ENCODE results near the gene RANGAP1. TPM values are rescaled to one million over a fixed set of nuclear protein-coding genes. Genes with fewer than 3 reads are reported as not detected.
A peak's percentile ranks its signal among the peaks of the same experiment; 100 is the strongest.

RANGAP1 gene
- total RNA-seq, 2 donors from 2014 or later: 137 to 142 TPM

DNA sequence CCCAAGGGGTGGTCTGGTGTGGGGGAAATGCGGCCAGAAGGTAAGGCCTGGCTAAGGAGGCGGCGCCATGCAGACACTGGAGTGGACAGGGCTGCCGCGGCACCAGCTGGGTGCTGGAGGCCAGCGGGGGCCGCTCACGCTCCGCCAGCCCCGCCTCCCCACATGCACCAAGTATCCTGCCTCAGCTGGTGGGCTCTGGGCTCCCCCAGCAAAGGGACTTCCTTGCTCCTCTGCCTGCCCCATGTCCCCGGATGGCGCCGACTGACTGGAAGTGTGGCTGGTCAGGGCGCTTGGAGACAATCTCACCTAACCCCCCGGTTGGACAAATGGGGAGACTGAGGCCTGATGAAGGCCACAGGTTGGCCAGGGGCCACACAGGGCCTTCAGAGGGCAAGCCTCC, 37.7 kb downstream of the RANGAP1 start:
- ATAC-seq (no peak), DNase-seq (ENCODE audit: low spot score in 2 of 2) (no peak)
- Mint-ChIP-seq H3K36me3 (peaks cover 0 to 10% of the 10 kb centered on the region in 2 donors), H3K27ac (no peak overlapping the region), H3K9me3 (no peaks in the 10 kb centered on the region)

DNA sequence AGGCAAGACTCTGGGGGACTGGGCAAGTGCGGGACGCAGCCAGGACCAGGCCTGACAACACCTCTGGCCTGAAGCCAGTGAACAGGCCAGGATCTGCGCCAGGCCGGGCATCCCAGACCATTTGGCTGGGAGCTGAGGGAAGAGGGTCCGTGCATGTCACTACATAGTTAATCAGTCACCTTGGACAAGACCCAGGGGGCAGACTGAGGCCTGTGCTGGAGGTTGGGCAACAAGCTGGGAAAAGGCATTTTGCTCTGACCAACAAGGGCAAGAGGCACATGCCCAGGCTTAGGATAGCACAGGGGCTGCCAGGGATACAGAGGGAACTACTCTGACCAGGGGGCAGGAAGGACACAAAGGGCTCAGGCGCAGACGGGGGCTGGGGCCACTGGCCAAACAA, 38.3 kb downstream of the RANGAP1 start:
- ATAC-seq: no peak
- no peaks in the 10 kb centered on the region for H3K9me3 Mint-ChIP-seq

GRCh38 chr22:41245917-41246499, 40.0 kb downstream of the RANGAP1 start:
- DNase-seq (ENCODE audit: low spot score in 2 of 2): no peak
- ATAC-seq: peak in 1 of 2 donors; percentile 12
- peaks cover 0 to 8% of the 10 kb centered on the region in 2 donors for H3K36me3 Mint-ChIP-seq
- H3K27ac Mint-ChIP-seq: no peak overlapping the region
- no peaks in the 10 kb centered on the region for H3K9me3 Mint-ChIP-seq

More for the DNA sequence above, 38.3 kb downstream of the RANGAP1 start:
- DNase-seq (ENCODE audit: low spot score in 2 of 2): no peak
- Mint-ChIP-seq H3K36me3 (peaks cover 0 to 10% of the 10 kb centered on the region in 2 donors), H3K27ac (peak overlapping the region; percentile 59 to 77)

GRCh38 chr22:41243361-41243760, 42.6 kb downstream of the RANGAP1 start:
- H3K36me3 Mint-ChIP-seq: no peaks in the 10 kb centered on the region
- ATAC-seq (no peak), DNase-seq (ENCODE audit: low spot score in 2 of 2) (no peak)
- H3K27ac Mint-ChIP-seq: peak overlapping the region in 1 of 2 donors; percentile 26
- no peaks in the 10 kb centered on the region for H3K9me3 Mint-ChIP-seq

DNA sequence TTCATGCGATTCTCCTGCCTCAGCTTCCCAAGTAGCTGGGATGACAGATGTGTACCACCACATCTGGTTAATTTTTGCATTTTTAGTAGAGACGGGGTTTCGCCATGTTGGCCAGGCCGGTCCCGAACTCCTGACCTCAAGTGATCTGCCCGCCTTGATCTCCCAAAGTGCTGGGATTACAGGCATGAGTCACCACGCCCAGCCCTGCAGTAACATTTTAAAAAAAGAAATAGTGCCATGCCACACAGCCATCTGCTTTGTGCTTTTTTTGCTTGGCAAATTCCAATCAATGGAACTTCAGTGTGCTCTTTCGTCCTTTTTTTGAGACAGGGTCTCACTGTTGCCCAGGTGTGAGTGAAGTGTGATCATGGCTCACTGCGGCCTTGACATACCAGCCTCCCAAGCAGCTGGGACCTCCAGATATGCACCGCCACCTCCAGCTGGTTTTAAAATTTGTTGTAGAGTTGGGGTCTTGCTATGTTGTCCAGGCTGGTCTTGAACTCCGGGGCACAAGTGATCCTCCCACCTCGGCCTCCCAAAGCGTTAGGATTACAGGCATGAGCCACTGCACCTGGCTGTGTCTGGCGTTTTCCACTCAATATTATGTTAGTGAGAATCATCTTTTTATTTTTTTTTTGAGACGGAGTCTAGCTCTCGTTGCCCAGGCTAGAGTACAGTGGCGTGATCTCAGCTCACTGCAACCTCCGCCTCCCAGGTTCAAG, 43.4 kb downstream of the RANGAP1 start:
- ATAC-seq (no peak), DNase-seq (ENCODE audit: low spot score in 2 of 2) (no peak)
- Mint-ChIP-seq H3K9me3 (no peaks in the 10 kb centered on the region), H3K27ac (no peak overlapping the region), H3K36me3 (no peaks in the 10 kb centered on the region)

GRCh38 chr22:41241133-41241676, 44.8 kb downstream of the RANGAP1 start:
- Mint-ChIP-seq H3K27ac (no peak overlapping the region), H3K9me3 (no peaks in the 10 kb centered on the region), H3K36me3 (no peaks in the 10 kb centered on the region)
- DNase-seq (ENCODE audit: low spot score in 2 of 2) (no peak), ATAC-seq (no peak)

DNA sequence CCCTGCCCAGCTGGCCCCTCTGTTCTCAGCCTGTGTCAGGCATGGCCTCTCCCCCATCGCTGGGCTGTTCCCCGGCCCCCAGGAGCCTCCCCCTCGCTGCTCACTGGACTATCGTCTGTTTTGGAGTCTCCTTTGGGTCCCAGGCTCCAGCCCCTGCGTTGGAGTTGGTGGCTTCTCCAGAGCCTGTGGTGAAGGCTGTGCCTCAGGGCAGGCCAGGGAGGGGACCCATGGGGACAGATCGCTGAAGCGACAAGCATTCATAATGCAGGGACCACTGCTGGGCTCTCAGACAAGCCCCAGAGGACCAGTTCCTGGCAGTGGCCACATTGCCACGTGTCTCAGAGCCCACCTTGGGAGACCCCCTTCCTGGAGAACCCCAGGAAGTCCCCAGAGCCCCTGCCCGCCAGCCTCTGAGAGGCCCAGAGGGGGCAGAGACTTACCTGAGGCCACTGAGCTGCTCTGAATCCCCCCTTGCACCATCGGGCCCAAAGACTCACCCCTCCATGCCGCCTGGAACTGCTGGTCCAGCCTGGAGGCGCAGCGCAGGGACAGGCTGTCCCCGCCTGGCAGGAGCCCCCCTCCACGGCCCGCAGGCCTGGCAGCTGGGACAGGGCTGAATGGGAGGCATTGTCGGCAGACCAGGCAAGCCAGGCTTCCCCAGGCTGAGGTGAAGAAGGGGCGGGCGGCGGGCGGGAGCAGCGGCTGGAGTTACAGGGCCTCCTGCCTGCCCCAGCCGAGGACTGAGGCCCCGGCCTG, 45.4 kb downstream of the RANGAP1 start, which contains the start of gene CHADL:
Gene CHADL (minus strand): TSS at position 555 of the 756 bp plus-strand sequence. CDS start 50 bp downstream, at position 505.
- DNase-seq (ENCODE audit: low spot score in 2 of 2) (no peak), ATAC-seq (no peak)
- Mint-ChIP-seq H3K9me3 (no peaks in the 10 kb centered on the region), H3K36me3 (no peaks in the 10 kb centered on the region), H3K27ac (no peak within 1 kb of the TSS)

DNA sequence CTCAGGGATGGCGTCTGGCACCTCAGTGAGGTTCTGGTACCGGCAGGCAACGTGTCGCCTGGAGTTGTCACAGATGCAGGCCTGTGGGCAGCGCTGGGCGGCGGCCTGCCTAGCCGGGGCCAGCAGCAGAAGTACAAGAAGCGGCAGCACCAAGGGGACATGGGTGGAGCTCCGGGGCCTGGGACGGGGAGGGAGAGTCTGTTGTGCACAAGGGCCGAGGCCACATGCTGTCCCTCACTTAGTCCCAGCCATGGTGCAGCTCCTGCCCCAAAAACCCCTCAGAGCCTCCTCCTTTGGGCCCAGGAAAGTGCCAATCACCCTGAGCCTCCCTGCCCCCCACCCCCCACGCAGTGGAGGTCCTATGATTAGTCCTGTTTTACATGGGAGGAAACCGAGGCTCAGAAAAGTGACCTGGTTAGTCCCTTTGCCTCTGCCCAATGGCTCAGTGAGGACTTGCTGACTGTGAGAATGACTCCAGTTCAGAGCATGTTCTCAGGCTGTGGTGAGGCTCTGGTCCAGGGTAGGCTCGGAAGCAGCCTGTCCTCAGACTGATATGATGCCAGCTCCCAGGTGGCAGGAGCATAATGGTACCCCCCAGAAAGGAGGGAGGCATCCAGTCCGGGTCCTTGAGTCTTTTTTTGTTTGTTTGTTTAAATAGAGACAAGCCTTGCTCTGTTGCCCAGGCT, 46.4 kb downstream of the RANGAP1 start:
- Mint-ChIP-seq H3K36me3 (no peaks in the 10 kb centered on the region), H3K27ac (peak overlapping the region in 1 of 2 donors; percentile 34), H3K9me3 (no peaks in the 10 kb centered on the region)
- no peak for ATAC-seq
- no peak for DNase-seq (ENCODE audit: low spot score in 2 of 2)

DNA sequence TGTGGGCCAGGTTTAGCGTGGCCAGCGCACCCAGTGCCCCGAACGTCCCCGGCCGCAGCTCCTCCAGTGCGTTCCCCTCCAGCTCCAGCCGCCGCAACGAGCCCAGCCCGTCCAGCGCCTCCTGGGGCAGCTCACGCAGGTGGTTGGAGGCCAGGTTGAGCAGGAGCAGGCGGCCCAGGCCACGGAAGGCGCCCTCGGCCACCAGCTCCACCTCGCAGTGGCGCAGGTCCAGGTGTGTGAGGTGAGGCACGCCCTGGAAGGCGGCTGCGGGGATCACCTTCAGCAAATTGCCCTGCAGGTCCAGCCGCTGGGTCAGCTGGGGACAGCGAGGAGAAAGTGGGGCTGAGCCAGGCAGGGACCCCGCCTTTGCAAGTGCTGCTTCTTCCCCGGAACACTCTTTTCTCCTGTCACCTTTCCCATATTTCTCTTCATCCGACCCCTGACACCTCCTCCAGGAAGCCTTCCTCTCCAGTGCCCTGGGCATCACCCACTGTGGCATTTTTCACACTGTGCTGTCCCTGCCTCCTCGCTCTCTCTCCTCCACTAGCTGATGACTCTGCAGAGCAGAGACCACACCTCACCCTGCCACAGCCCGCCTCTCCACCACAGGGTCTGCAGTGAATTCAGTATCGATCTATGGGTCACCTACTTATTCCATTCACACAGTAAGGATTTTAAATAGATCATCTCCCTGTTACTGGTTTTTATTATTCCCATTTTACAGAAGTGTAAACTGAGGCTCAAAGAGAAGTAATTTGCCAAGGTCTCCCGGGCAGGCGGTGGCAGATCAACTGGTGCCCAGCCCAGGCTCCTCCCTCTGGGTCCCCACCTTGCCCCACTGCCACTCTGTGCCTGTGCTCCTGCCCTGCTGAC, 47.2 kb downstream of the RANGAP1 start:
- H3K27ac Mint-ChIP-seq: peak overlapping the region; percentile 34 to 39
- ATAC-seq (no peak), DNase-seq (ENCODE audit: low spot score in 2 of 2) (no peak)
- no peaks in the 10 kb centered on the region for H3K9me3 Mint-ChIP-seq
- no peaks in the 10 kb centered on the region for H3K36me3 Mint-ChIP-seq

DNA sequence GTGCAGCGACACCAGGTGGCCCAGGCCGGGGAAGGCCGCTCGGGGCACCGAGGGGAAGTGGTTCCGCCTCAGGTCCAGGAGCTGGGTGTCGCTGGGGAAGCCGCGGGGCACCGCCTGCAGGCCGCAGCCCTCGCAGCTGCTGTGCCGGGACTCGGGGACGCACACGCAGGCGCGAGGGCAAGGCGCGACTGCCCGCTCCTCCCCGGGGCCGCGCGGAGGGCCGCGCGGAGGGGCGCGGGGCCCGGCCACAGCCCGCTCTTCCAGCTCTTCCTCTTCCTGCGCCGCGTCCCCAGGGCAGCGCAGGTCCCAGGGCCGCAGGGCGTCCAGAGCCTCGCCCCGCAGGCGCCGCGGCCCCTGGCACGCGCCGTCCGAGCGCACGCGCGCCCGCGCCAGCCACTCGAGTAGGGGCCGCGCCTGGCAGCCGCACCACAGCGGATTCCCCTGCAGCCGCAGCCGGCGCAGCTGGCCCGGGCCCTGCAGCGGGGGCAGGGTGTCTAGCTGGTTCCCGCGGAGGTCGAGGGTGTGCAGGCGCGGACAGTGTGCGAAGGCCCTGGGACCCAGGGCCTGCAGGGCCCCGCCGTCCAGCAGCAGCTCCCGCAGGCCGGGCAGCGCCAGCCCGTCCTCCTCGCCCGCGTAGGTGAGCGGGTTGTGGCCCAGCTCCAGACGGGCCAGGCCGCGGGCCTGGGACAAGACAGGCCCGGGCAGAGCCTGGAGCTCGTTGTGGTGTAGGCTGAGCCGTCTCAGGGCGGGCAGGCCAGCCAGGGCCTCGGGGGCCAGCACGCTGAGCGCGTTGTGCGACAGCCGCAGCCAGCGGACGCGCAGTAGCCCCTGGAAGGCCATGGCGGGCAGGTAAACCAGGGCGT, 48.0 kb downstream of the RANGAP1 start:
- peak; percentile 88 to 91 for ATAC-seq
- peak; percentile 80 to 86 for DNase-seq (ENCODE audit: low spot score in 2 of 2)

GRCh38 chr22:41237036-41237706, 48.8 kb downstream of the RANGAP1 start:
- no peak overlapping the region for H3K27ac Mint-ChIP-seq
- DNase-seq (ENCODE audit: low spot score in 2 of 2) (no peak), ATAC-seq (no peak)
- no peaks in the 10 kb centered on the region for H3K36me3 Mint-ChIP-seq
- no peaks in the 10 kb centered on the region for H3K9me3 Mint-ChIP-seq

More for the DNA sequence above, 48.0 kb downstream of the RANGAP1 start:
- no peak overlapping the region for H3K27ac Mint-ChIP-seq
- no peaks in the 10 kb centered on the region for H3K9me3 Mint-ChIP-seq
- no peaks in the 10 kb centered on the region for H3K36me3 Mint-ChIP-seq

DNA sequence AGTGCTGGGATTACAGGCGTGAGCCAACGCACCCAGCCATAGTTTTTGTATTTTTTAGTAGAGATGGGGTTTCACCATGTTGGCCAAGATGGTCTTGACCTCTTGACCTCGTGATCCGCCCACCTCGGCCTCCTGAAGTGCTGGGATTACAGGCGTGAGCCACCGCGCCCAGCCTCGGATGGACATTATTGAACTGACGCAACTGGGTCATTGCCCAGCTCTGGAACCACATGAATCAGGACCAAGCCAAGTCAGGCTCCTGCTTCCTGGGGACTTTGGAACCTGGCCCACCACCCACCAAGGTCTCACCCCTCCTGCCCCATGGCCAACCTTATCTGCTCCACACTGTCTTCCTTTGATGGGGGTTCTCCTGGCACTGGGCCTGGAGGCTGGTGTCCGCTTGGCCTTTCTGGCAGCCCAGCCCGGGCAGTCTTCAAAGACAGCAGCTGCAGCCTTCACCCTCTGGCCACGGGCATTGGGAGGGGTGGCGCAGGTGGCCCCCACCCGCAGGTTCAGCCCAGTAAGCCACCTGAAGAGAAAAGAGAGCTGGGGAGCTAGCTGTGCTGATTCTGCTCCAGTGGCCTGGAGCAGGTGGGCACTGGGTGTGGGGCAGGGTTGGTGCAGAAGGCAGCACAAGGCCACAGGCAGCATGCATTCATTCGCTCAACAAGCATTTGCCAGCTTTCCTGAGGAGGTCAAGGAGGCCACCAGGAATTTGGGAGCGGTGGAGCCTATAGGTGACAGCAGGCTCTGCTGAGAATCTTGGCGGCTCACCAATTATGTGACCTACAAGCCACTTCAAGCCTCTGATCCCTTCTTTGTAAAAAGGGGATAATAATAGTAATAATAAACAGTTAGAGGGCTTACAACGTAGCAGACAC, 50.9 kb downstream of the RANGAP1 start:
- ATAC-seq (no peak), DNase-seq (ENCODE audit: low spot score in 2 of 2) (no peak)
- H3K36me3 Mint-ChIP-seq: no peaks in the 10 kb centered on the region
- no peaks in the 10 kb centered on the region for H3K9me3 Mint-ChIP-seq
- H3K27ac Mint-ChIP-seq: peak overlapping the region in 1 of 2 donors; percentile 17

GRCh38 chr22:41231369-41231768, 54.6 kb downstream of the RANGAP1 start:
- Mint-ChIP-seq H3K9me3 (no peaks in the 10 kb centered on the region), H3K36me3 (peaks cover 0 to 6% of the 10 kb centered on the region in 2 donors), H3K27ac (peak overlapping the region in 1 of 2 donors; percentile 22)
- DNase-seq (ENCODE audit: low spot score in 2 of 2) (no peak), ATAC-seq (no peak)

DNA sequence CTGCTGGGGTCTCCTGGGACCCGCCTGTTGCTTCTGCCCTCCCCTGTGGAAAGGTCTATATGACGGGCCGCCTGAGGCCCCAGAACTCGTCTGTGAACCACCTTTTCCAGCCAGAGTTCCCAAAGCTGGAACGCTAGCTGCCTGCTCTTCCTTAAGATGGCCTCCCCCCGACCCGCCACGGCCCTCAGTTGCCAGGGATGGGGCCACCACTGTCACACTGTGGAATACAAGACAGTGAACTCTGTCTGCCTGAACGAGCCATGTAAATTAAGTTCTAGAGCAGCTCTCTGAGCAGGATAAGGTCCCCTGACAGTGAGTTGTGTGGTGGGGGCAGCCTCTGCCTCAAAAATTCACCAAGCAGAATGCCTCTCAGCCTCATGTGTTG, 55.6 kb downstream of the RANGAP1 start:
- ATAC-seq: no peak
- H3K27ac Mint-ChIP-seq: peak overlapping the region; percentile 22 to 55
- peaks cover 0 to 6% of the 10 kb centered on the region in 2 donors for H3K36me3 Mint-ChIP-seq
- DNase-seq (ENCODE audit: low spot score in 2 of 2): no peak
- H3K9me3 Mint-ChIP-seq: no peaks in the 10 kb centered on the region

All from activated naive CD4-positive, alpha-beta T cell treated with anti-CD3 and anti-CD28 coated beads, Interleukin-2, amount 50 U/mL, for 72 hours (primary cell).